Renal pelvis (tissue), 4 donors: ENCODE data around the gene SHOX. TPM values are rescaled to one million over a fixed set of nuclear protein-coding genes. Genes with fewer than 3 reads are reported as not detected.
"Not testable (repeated sequence)": the region's sequence is repeated elsewhere in the genome, so short reads cannot be mapped to it uniquely, and the experiment has no call there.

Source experiments
- DNase-seq: peaks from one replicate; pipeline ENCODE4 v3.0.0-alpha.2; 2013
- polyA plus RNA-seq, 3 donors: library from polyadenylated mRNA; unstranded; fragments of 120-200 nt; gene quantifications; one replicate each; pipeline ENCODE4 v1.2.1, GENCODE V29; 2013; ENCODE audit not compliant: insufficient read length in 3 of 3

Gene SHOX
- polyA plus RNA-seq, 3 donors: 0.07 to 0.30 (median 0.13) TPM

DNA sequence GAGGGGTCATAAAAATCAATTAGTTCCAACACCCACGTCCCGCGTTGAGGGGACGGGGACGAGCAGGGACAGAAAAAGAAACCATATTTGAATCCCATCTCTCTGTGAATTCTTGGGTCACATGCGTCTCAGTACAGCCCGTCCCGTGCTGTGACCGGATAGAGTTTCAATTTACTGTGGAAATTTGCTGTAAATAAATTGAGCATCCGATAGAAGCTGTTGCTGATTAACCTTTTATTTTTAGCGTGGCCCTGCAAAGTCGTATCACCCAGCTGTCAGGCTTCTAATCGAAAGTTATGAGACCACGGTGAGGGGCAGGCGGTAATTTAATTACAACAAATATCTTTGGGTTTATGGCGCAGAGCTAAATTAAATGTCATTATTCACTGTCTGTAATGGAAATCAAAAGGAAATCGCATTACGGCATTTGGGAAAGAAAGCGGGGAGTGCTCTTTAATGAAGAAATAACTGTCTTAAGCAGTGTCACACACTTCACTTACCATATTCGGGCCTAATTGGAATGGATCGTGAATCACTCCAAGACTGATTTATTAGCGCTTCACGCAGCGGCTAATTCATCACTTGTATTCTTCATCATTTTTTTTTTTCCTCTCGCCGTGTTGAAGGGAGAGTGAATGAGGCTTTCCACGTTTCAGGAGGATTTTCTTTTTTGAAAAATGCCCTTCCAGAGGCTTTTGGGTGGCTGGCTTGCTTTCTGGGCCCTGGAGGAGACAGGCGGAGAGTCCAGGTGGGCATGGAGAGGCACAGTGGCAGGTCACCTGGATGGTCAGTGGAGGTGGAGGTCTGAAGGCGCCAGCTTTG lies 7.3 kb downstream of the SHOX start:
- DNase-seq: no peak

DNA sequence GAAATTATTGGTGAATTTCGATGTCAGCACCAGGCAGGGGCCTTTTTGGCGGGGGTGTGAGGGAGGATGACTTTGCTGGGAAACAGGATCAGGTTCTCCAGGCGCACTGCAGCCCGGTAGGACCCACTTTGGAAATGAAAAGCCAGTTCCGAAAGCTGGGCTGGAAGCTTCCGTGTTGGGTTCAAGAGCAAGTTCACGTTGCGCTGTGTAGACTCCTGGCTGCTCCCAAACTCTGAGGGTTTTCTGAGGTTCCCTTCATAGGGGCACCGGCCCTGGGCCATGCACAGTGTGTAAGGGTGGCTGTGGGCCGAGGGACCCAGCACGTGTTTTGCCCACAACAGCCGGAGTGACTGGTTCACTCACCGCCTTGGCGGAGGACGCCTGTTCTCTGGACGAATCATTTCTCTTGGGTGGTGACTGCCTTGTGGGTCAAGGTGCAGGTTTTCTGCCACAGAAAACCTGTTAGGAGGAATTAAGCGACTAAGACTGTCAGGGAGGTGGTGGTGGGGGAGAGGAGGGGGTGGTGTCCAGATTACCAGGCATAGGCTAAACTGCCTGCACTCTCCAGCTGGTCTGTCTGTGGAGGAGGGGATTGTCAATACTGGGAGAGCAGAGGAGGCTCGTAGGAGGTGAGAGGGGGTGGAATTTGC lies 8.0 kb downstream of the SHOX start:
- no peak for DNase-seq

DNA sequence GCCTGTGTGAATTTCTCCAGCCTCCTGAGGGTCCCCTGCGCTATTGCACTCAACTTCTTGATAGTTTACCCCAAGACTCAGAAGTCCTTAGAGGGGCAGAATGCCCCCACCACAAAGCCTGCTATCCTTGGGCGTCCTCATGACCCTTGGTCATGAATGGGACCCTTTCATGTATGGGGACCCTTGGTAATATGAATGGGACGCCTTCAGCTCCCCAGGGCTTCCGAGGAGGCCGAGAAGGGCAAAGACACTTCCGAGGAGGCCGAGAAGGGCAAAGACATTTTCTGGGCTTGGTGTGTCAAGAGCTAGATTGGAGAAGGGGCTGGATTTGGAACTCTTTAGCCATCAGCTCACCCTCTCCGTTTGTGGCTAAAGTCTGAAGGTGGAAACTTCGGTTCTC lies 8.6 kb downstream of the SHOX start:
- no peak for DNase-seq

DNA sequence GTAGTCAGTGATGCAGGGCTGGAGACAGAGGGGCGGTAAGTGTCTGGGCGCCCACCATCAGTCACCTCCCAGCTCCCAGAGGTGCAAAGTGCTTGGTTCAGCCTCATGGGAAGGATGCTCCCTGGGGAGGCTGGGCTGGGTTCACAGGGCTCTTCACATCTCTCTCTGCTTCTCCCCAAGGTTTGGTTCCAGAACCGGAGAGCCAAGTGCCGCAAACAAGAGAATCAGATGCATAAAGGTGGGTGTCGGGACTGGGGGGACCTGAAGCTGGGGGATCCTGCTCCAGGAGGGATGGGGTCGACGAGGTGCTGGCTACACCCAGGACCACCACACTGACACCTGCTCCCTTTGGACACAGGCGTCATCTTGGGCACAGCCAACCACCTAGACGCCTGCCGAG lies 10.1 kb downstream of the SHOX start:
- DNase-seq: no peak

DNA sequence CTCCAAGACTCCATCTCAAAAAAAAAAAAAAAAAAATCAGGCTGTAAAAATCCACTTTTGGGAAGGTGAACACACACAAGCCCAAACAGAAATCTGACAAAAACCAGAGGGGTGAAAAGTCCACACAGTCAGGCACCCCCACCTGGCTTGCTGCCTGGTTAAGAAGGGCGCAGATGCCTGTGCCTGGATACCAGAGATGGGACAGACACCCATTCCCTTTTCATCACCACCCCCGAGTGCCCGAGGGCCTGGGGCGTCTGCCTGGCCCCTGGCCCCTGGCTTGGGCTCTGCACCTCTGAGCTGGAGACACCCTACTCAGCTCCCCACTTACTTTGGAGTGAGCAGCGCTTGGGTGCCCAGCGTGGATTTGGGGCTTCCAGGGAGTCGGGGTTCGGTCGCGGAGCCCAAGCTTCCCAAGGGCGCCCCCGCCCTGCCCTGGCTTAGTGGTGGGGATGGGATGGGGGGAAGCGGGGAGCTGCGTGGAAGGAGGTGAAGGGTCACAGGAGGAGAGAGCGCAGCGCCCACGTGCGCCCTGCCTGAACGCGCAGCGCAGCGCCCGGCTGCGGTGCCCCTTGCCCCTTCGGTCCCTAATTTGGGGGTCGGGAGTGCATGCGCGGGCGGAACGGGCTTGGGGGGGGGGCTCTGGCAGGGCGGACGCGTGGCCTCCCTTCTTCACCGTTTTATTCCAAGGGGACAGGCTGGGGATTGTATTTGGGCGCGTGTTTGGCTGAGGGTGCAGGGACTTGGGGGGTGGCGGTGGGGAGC lies 11.3 kb downstream of the SHOX start:
- no peak for DNase-seq

DNA sequence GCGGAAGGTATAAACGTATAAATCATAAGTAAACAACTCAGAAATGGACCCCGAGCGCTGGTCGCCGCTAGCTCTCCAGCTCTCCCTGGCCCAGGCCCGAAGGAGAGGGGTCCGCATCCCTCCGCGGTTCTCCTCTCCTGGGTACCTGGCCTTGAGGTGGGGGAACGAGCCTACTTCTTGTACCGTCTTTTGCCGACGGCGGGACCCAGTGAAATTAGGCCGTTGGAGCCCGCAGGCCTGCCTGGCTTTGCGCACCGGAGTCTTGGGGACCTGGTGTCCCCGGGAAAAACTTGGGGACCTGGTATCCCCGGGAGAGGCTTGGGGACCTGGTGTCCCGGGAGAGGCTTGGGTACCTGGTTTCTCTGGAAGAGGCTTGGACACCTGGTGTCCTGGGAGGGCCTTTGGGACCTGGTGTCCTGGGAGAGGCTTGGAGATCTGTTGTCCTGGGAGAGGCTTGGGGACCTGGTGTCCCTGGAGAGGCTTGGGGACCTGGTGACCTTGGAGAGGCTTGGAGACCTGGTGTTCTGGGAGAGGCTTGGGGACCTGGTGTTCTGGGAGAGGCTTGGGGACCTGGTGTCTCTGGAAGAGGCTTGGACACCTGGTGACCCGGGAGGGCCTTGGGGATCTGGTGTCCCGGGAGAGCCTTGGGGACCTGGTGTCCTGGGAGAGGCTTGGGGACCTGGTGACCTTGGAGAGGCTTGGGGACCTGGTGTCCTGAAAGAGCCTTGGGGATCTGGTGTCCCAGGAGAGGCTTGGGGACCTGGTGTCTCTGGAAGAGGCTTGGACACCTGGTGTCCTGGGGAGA lies 12.0 kb downstream of the SHOX start:
- DNase-seq: no peak

DNA sequence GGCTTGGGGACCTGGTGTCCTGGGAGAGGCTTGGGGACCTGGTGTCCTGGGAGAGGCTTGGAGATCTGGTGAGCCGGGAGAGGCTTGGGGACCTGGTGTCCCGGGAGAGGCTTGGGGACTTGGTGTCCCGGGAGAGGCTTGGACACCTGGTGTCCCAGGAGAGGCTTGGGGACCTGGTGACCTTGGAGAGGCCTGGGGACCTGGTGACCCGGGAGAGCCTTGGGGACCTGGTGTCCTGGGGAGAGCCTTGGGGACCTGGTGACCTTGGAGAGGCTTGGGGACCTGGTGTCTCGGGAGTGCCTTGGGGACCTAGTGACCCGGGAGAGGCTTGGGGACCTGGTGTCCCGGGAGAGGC lies 12.6 kb downstream of the SHOX start:
- DNase-seq: no peak

DNA sequence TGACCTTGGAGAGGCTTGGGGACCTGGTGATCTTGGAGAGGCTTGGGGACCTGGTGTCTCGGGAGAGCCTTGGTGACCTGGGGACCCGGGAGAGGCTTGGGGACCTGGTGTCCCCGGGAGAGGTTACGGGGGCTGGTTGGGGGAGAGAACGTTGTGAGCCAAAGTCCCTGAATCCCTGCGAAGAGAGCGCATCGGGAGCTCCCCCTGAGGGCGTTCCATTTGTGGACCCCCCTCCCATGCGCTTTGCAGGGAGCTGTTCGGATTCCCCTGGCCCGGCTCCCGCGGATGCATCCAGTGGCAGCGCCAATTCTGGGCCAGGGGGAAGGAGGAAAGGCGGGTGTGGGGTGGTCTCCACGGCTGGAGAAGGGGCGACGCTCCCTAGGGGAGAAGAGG lies 13.3 kb downstream of the SHOX start:
- no peak for DNase-seq

DNA sequence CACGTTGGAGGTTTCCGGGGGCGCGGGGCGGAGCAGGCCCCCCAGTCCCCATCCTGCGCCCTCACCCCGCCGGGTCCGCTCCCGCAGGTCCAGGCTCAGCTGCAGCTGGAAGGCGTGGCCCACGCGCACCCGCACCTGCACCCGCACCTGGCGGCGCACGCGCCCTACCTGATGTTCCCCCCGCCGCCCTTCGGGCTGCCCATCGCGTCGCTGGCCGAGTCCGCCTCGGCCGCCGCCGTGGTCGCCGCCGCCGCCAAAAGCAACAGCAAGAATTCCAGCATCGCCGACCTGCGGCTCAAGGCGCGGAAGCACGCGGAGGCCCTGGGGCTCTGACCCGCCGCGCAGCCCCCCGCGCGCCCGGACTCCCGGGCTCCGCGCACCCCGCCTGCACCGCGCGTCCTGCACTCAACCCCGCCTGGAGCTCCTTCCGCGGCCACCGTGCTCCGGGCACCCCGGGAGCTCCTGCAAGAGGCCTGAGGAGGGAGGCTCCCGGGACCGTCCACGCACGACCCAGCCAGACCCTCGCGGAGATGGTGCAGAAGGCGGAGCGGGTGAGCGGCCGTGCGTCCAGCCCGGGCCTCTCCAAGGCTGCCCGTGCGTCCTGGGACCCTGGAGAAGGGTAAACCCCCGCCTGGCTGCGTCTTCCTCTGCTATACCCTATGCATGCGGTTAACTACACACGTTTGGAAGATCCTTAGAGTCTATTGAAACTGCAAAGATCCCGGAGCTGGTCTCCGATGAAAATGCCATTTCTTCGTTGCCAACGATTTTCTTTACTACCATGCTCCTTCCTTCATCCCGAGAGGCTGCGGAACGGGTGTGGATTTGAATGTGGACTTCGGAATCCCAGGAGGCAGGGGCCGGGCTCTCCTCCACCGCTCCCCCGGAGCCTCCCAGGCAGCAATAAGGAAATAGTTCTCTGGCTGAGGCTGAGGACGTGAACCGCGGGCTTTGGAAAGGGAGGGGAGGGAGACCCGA lies 14.0 kb downstream of the SHOX start:
- no peak for DNase-seq

DNA sequence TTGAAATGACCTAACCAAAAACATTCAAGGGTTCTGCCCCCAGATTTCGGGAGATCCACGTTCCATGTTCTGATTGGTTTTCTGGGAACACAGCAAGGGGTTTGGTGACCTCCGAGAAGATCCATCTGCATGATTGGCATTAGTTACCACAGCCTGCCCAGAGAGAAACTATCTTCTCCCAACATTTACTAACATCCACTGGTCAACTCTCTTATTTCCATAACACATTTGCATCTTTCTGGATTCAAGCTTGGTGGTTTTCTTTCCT lies 15.6 kb downstream of the SHOX start:
- no peak for DNase-seq

DNA sequence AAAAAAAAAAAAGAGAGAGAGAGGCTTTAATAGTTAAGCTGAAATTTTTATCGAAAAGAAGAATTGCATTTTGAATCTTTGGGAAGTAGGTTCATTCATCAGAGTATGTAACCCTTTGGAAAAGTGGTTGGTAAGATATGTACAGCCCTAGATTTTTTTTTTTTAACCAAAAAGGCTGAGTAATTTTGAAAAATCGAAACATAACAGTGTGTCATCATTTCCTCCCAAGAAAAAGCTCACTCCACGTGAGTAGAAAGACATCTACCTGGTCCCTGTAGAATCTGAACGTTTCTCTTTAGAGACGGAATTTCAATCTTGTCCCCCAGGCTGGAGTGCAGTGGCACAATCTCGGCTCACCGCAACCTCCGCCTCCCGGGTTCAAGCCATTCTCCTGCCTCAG lies 16.2 kb downstream of the SHOX start:
- DNase-seq: no peak

DNA sequence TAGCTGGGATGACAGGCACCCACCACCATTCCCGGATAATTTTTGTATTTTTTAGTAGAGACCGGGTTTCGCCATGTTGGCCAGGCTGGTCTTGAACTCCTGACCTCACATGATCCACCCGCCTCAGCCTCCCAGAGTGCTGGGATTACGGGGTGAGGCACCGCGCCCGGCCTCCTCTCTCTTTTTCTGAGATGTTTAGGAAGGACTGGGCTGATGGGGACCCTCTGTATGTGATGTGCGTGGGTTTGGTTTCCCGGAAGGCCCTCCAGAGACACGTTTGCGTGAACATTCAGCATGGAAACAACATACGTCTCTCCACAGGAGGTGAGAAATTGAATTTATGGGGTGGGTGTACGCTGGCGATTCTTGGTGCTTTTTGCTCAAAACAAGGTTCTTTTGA lies 18.6 kb downstream of the SHOX start:
- no peak for DNase-seq

DNA sequence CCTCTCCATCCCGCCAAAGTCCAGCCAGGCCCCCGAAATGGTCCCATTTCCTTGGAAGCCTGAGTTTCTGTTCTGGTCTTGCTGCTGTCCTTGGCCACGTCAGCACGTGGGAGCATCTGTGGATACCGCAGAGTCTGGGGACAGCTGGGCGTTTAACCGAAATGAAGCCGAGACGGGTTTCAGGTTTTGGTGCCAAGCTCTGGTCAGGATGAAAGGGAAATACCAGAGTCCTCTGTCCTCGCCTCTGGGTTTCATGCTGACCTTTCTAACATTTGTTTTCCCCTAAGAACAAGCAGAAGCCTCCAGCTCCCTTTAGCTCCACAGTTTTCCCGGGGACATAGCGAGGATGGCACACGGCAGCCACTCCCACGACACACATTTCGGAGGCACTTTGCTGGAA lies 19.7 kb downstream of the SHOX start:
- DNase-seq: no peak

DNA sequence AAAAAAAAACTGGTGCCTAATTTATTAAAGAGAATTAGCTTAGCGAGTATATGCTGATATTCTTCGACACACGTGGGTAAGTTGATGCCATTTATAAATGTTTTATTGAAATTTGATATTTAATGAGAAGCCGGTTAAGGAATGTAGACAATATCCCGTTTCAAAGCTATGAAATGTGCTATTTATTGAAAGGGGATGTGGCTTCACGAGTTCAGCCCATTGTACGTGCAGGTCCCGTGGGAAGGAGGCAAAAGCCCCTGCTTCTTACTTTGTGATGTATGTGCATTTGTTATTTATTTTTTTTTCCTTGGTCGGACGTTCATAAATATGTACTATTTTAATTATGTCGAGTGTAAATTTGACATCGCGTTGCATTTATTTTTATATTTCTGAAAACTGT lies 20.2 kb downstream of the SHOX start:
- no peak for DNase-seq

DNA sequence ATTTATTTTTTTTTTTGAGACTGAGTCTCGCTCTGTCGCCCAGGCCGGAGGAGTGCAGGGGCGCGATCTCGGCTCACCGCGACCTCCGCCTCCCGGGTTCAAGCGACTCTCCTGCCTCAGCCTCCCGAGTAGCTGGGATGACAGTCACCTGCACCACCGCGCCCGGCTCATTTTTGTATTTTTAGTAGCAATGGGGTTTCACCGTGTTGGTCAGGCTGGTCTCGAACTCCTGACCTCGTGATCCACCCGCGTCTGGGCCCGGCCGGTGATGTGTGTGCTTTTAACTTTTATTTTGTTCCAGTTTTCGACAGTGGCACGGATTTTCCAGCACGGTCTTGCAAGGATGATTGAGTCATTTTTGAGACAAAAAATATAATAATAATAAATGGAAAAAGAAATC lies 21.3 kb downstream of the SHOX start:
- DNase-seq: not testable (repeated sequence)

DNA sequence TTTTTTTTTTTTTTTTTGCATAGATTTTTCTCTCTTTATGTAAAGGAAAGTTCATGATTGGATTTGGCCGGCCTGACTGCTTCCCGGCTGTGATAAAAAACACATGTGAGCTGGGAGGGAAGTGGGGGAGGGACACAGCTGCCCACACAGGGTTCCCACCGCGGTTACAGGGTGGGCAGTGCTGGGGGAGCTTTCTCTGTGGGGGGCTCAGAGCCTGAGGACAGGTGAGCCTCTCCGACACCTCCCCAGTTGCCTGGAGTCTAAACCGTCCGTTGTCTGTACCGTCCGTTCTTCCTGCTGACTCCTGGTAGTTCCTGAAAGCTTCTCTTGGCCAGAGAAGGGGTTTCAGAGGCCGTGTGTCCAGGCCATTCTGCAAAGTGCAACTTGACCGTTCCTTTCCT lies 21.8 kb downstream of the SHOX start:
- no peak for DNase-seq

DNA sequence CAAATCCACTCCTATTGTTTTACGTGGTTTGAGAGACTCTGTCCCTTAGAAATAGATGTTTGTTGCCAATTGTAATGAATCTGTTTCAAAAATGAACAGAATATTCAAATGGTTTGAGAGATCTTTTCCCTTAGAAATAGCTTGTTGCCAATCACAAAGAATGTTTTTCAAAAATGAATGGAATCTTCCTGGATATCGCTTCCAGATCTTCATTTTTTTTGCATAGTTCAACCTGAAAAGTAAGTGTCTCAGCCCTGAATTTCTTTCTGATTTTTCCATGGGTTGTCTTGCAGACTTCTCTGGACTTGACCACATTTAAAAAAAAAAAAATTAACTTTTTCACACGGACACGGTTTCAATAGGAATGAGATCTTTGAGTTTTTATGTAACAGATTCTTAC lies 22.7 kb downstream of the SHOX start:
- no peak for DNase-seq

DNA sequence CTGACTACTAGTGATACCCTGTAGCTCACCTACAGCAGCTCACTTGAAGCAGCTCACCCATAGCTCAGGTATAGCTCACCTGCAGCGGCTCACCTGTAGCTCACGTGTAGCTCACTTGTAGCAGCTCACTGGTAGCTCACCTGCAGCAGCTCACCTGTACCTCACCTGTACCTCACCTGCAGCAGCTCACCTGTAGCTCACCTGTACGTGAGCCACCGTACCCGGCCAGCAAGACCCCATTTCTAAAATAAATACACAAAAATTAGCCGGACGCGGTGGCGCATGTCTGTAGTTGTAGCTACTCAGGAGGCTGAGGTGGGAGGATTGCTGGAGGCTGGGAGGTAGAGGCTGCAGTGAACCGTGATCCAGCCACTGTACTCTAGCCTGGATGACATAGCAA lies 30.6 kb downstream of the SHOX start:
- DNase-seq: no peak

DNA sequence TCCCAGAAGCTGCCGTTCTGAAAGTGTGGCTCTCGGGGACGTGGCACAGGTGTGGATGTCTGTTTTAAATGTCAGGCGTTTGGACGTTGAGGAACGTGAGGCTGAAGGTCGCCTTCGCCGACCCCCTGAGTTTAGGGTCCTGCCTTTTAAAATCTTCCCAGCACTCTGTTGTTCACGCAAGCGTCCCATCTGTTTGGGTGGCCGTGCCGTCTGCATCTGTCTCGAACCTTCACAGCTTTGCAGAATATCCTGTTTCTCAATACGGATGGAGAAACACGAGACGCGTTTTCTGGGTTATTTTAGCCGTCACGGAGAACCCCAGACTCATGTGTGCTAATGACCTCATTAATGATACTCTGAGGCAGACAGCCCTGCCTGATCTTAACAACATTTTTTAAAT lies 31.5 kb downstream of the SHOX start:
- DNase-seq: no peak

DNA sequence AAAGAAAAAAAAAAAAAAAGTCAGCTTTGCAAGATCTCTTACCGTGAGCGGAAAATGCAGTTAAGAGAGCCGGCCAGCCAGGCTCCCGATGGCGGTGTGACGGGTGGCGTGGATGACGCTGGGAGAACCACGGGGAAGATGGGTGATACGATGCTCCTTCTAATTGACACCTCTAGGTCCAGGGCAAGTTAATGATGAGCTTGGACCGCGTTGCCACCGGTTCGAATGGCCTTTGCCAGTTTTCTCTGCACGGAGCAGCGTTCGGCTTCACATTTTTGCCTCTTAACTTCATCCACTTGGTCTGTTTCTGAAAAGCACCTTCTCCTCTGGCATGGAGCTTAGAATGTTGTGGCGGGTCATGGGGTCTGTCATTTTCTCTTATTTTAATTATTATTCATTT lies 33.2 kb downstream of the SHOX start:
- DNase-seq: no peak
